K562 (cell line): ENCODE results near the gene MMUT. TPM values are rescaled to one million over a fixed set of nuclear protein-coding genes. Genes with fewer than 3 reads are reported as not detected.

ENCODE experiments used
- ATAC-seq: fragments of 200-7000 bp; cut with Tn5 transposase; 3 replicates; pipeline ENCODE4 v1.9.1; 2020; ENCODE audit warnings: moderate library complexity
- BruUV-seq: library from RNA; stranded (reverse); fragments of 400-500 nt; replicated peaks from 2 replicates; lab custom pipeline; 2021; lab: Mats Ljungman, UMichigan
- CTCF ChIA-PET: fragments of 300-600 bp; formaldehyde crosslinking; extraction: SDS; loops from one replicate; lab custom pipeline; 2021; ENCODE audit warnings: low intra/inter-chr PET ratio; lab: Yijun Ruan, JAX
- POLR2A ChIA-PET: fragments of 300-600, 350-650 bp; sonication (Branson Sonifier 250); formaldehyde crosslinking; extraction: SDS; loops from one replicate; lab custom pipeline; 2021; ENCODE audit warnings: antibody characterized with exemption, inconsistent platforms; lab: Yijun Ruan, JAX
- DNase-seq, 4 experiments: peaks; one replicate each; pipeline versions ENCODE4 v3.0.0 to v3.0.0-alpha.2; 2011 to 2018; ENCODE audit warnings: low spot score in 3 of 4, mixed read lengths in 3 of 4; ENCODE audit errors: extremely low read depth in 1 of 4
- FAIRE-seq: peaks from 2 replicates; lab custom pipeline; 2011; peaks lifted over from hg19 to GRCh38; lab: Jason Lieb, UNC
- H2AFZ ChIP-seq: 2 replicates; pipeline ENCODE4 v1.6.0; 2011; ENCODE audit warnings: low read depth, low read length, control low read depth, inconsistent platforms
- H3K27ac ChIP-seq: fragments of 200-600 bp; 3 replicates; pipeline ENCODE4 v1.8.0; 2011; ENCODE audit warnings: low read depth, mild to moderate bottlenecking, control low read depth, inconsistent platforms, low read length, moderate library complexity, mixed read lengths; ENCODE audit errors: extremely low read depth
- H3K27me3 ChIP-seq, 2 experiments: fragments of 300-600 bp in 1 of 2; 2 replicates in 1 of 2; 3 replicates in 1 of 2; pipeline versions ENCODE4 v1.6.0 to v1.8.0; 2011; ENCODE audit warnings: inconsistent platforms in 2 of 2, low read length in 2 of 2, mild to moderate bottlenecking in 1 of 2, mixed read lengths in 1 of 2, moderate library complexity in 1 of 2; ENCODE audit not compliant: control insufficient read depth in 2 of 2, insufficient read depth in 2 of 2
- H3K36me3 ChIP-seq: fragments of 300-600 bp; 3 replicates; pipeline ENCODE4 v1.8.0; 2011; ENCODE audit warnings: mild to moderate bottlenecking, low read length, inconsistent platforms; ENCODE audit not compliant: control insufficient read depth, insufficient read depth
- H3K4me1 ChIP-seq, 2 experiments: fragments of 200-600 bp in 1 of 2; replicated peaks in 1 of 2; 2 replicates in 1 of 2; 3 replicates in 1 of 2; pipeline versions ENCODE4 v1.5.1 to v1.8.0; 2011; ENCODE audit warnings: inconsistent platforms in 2 of 2, low read length in 2 of 2, mild to moderate bottlenecking in 1 of 2, mixed read lengths in 1 of 2, moderate library complexity in 1 of 2; ENCODE audit not compliant: control insufficient read depth in 2 of 2, insufficient read depth in 2 of 2
- H3K4me2 ChIP-seq: 2 replicates; pipeline ENCODE4 v1.6.1; 2011; ENCODE audit warnings: low read length, control low read depth, inconsistent platforms, mixed read lengths; ENCODE audit not compliant: insufficient read depth
- H3K4me3 ChIP-seq: fragments of 200-600 bp; sonication (generic), shearing (Covaris generic); 2 replicates; pipeline ENCODE4 v1.5.1; 2016; ENCODE audit warnings: control low read depth, inconsistent platforms
- H3K79me2 ChIP-seq: fragments of 200-600 bp; 3 replicates; pipeline ENCODE4 v1.8.0; 2011; ENCODE audit warnings: low read length, inconsistent platforms; ENCODE audit not compliant: control insufficient read depth, insufficient read depth
- H3K9ac ChIP-seq, 2 experiments: 2 replicates each; pipeline versions ENCODE4 v1.6.0 to v1.6.1; 2011; ENCODE audit warnings: low read depth in 2 of 2, low read length in 2 of 2, control low read depth in 1 of 2, inconsistent platforms in 1 of 2, mild to moderate bottlenecking in 1 of 2, mixed read lengths in 1 of 2; ENCODE audit not compliant: insufficient read depth in 1 of 2
- H3K9me1 ChIP-seq: one replicate; pipeline ENCODE4 v1.6.0; 2011; ENCODE audit warnings: inconsistent platforms, mild to moderate bottlenecking, low read length, moderate library complexity; ENCODE audit not compliant: control insufficient read depth, insufficient read depth
- H3K9me3 ChIP-seq: replicated peaks from 2 replicates; pipeline ENCODE4 v1.5.1; 2011; ENCODE audit warnings: low read depth, low read length, inconsistent platforms; ENCODE audit not compliant: control insufficient read depth, insufficient read depth
- H4K20me1 ChIP-seq: replicated peaks from 2 replicates; pipeline ENCODE4 v1.6.1; 2011; ENCODE audit warnings: low read length, inconsistent platforms, mixed read lengths; ENCODE audit not compliant: control insufficient read depth, insufficient read depth
- CBX5 ChIP-seq: IDR thresholded peaks from 2 replicates; pipeline ENCODE4 v1.6.1; 2014; ENCODE audit warnings: low read depth, borderline replicate concordance
- HMG20B ChIP-seq: fragments of 250-450 bp; sonication (Bioruptor Pico); IDR thresholded peaks from 2 replicates; pipeline ENCODE4 v1.5.0; 2021; ENCODE audit warnings: mild to moderate bottlenecking
- PTRF ChIP-seq: fragments of 450-650 bp; IDR thresholded peaks from 2 replicates; pipeline ENCODE4 v1.6.1; 2016; ENCODE audit warnings: mild to moderate bottlenecking, missing genetic modification characterization, missing compliant biosample characterization
- SNAPC5 ChIP-seq: fragments of 250-450 bp; sonication (Bioruptor Pico); IDR thresholded peaks from 2 replicates; pipeline ENCODE4 v1.8.0; 2021; ENCODE audit warnings: moderate library complexity, mild to moderate bottlenecking, inconsistent platforms
- ZBTB2 ChIP-seq: fragments of 450-650 bp; IDR thresholded peaks from 2 replicates; pipeline ENCODE4 v1.6.1; 2016; ENCODE audit warnings: antibody characterized with exemption
- ZNF668 ChIP-seq: fragments of 250-450 bp; sonication (Bioruptor Pico); IDR thresholded peaks from 2 replicates; pipeline ENCODE4 v1.8.0; 2022; ENCODE audit warnings: mild to moderate bottlenecking, inconsistent platforms
- WGBS: fragments of 100-300 bp; shearing (Covaris generic); methylation state at CpG from one replicate; pipeline ENCODE4 v1.1.6; 2016; ENCODE audit warnings: low coverage, mixed read lengths; ENCODE audit not compliant: insufficient coverage; ENCODE audit errors: missing lambda C conversion rate; 5-methylcytosine and 5-hydroxymethylcytosine counted together
- in situ Hi-C: fragments of 300-500 bp; cut with MboI; formaldehyde crosslinking; loops from 4 replicates; pipeline ENCODE4 v1.15.0; 2018; ENCODE audit warnings: inconsistent platforms, mixed read lengths
- intact Hi-C: fragments of 100-400 bp; cut with micrococcal nuclease; formaldehyde crosslinking; loops from 2 replicates; pipeline ENCODE4 v1.14.2; 2022
- polyA plus RNA-seq, 8 experiments: library from polyadenylated mRNA; depleted of rRNA in 4 of 8; stranded (reverse) in 5 of 8; unstranded in 3 of 8; fragments of >200 nt; fragmentation: Nextera tagmentation in 2 of 8; fragmentation: Illumina TruSeq in 1 of 8; extraction: Ambion mirVana in 2 of 8; extraction: Trizol in 1 of 8; gene quantifications; 2 replicates each; pipeline versions ENCODE4 v1.2.1 to v1.2.3, GENCODE V29; 2011 to 2014; ENCODE audit warnings: inconsistent platforms in 1 of 8, missing spikeins in 1 of 8
- total RNA-seq, 7 experiments: library from RNA; depleted of rRNA in 6 of 7; stranded (reverse); fragments of >200 nt in 6 of 7; fragmentation: Illumina TruSeq in 2 of 7; extraction: Trizol in 2 of 7; gene quantifications; 2 replicates each; pipeline versions ENCODE4 v1.2.1 to v1.2.3, GENCODE V29; 2011 to 2021; ENCODE audit warnings: low replicate concordance in 1 of 7

MMUT gene
- total and polyA plus RNA-seq, 9 of the 15 experiments (the other 6 are each of a cell fraction or from before 2014, with no cell fraction given) = 7.1 to 26.4 (median 16.0) TPM

- no TSS peak for BruUV-seq
- Histone ChIP-seq H3K79me2 (no peaks in the 10 kb centered on the region), H3K9me3 (no peaks in the 10 kb centered on the region), H2AFZ (no peak overlapping the region), H3K27me3 (no peaks in the 10 kb centered on the region), H3K4me1 (no peaks in the 10 kb centered on the region), H3K9ac (no peak overlapping the region), H3K4me3 (no peak overlapping the region), H3K9me1 (no peaks in the 10 kb centered on the region), H4K20me1 (no peaks in the 10 kb centered on the region), H3K27ac (no peak overlapping the region), H3K36me3 (no peaks in the 10 kb centered on the region), H3K4me2 (no peak overlapping the region)
- in situ Hi-C loops (no loop called here), intact Hi-C loops (no loop called here)
- ATAC-seq (no peak), DNase-seq (no peak), FAIRE-seq (no peak)
- ChIA-PET CTCF (no interaction called here), POLR2A (interaction anchor here (0.6 kb wide), 2 partner anchors 37 to 217 kb away, joined by 3 read pairs; no protein-coding TSS in a partner anchor)
- WGBS = 11% methylated on average over 1 of the region's 1 CpG
- TF ChIP-seq ZBTB2 = no peak
- no peak for TF ChIP-seq HMG20B (CRISPR knock-in tag)
- TF ChIP-seq SNAPC5 (CRISPR knock-in tag) = no peak
- TF ChIP-seq PTRF = no peak
- TF ChIP-seq ZNF668 (CRISPR knock-in tag) = no peak
- TF ChIP-seq CBX5 = no peak
These were observed 36.1 kb upstream of the MMUT start for GRCh38 chr6:49499126-49499525.
